Measurements from ENCODE around the gene UBL7.

- TF ChIP-seq CTCF (conservative IDR thresholded peaks at IDR 0.05) (no peak), EZH2 (IDR thresholded peaks at IDR 0.05; ENCODE audit: low read depth) (no peak)
Observed at GRCh38 chr15:74463634-74464033, 2.7 kb upstream of the UBL7 start.
